Activated CD8-positive, alpha-beta memory T cell treated with anti-CD3 and anti-CD28 coated beads for 24 hours (primary cell): ENCODE data around the gene RUNX3.

ENCODE experiments used
- DNase-seq: peaks from one replicate; pipeline ENCODE4 v3.0.0-alpha.2; 2020

Gene RUNX3

DNA sequence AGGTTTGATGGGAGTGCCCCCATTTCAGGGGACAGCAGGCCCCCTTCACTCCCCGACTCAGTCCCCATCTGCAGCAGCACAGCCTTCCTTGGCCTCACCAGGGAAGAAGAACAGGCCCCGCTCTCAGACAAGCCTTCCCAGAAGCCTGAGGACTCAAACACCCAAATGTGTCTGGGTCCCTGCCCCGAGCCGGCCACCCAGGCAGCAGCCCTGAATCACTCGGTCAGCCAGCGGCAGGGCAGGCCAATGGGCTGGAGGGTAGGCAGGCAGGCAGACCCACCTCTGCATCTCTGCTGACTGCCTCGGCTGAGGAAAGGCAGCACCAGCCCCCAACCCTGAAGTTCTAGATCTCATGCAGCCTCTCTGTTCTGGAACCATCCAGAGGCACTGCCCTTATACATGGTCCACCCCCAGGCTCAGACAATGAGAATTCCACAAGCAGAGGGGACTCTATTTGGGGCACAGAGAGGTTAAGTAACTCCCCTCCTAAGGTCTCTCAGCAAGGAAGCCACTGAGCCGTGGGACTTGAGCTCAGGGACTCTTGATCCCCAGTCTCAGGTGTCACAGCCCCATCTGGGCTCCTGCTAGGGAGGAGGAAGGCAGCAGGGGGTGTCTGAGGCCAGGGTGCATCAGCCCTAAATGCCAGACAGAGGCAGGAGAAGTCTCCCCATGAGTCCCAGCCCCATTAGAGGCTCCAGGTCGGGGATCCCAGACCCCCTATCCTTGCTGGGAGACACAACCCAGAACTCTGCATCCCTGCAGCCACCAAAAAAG lies 33.2 kb upstream of the RUNX3 start:
- DNase-seq = no peak

DNA sequence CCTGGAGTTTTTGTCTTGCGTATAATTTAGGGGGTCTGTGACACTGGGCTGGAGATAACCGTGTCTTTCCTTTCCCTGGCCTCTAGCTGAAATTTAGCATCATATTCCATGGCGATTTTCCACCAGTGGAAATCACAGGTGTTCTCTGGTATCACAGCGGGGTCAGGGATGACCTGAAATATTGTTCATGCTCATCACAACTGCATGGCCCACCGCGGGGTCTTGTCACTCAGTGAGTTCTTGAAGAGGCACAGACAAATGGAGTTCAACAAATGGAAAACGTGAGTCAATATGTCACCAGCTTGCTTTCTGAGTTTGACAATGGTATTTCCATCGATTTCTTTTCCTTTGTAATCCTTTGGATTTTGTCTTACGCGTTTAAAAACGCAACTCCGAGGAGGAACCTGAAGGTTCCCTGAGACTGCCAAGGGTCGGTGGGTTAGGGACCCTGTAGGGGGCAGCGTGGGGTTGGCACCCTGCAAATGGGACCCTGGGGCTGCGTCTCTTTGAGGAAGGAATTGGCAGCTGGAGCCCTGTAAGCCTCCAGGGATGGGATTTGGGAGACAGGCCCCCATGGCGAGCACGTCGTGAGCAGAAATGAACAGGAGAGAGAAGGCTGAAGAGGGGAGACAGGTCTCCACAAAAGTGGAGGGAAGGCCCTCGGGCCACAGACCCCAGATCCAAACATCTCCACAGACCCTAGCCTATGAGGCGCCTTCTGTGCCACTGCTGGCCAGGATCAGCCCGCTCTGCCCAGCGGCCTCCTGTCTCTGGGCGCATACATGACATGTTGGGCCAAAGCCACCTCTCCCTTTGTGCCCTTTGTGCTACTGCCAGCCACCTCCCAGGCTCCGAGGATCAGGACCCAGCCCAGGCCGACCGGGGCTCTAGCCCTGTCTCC lies 32.1 kb upstream of the RUNX3 start:
- DNase-seq = no peak

- DNase-seq = no peak
These were observed 31.3 kb upstream of the RUNX3 start for GRCh38 chr1:24961334-24961733.

DNA sequence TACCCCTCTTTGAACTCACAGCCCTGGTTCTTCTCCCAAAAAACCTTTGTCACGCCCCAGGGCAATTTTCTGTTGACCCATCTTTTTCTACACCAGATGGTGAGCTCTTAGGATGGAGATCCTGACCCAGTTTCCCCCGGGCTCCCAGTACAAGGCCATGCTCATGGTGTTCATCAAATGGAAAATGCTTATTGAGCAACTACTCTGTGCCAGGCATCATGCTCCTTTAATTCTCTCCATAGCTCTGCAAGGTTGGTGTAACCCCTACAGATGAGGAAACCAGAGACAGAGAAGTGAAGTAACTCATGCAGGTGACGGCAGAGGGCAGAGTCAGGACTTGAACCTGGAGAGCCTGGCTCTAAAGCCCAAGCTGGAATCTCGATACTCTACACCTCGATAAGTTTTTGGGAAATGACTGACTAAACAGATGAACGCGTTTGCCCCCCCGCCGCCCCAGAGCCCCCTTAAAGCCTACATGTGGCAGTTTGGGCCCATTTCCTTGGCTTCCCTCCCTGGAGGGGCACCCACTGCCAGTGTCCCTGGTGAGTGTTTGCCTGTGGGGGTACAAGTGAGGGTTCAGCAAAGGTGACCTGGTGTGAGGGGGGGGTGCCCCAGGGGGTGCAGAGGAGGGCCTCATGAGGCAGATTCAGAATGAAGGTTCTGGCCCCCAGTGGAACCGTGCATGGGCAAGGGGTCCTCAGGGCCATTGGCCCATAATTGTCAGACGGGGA lies 30.2 kb upstream of the RUNX3 start:
- no peak for DNase-seq

DNA sequence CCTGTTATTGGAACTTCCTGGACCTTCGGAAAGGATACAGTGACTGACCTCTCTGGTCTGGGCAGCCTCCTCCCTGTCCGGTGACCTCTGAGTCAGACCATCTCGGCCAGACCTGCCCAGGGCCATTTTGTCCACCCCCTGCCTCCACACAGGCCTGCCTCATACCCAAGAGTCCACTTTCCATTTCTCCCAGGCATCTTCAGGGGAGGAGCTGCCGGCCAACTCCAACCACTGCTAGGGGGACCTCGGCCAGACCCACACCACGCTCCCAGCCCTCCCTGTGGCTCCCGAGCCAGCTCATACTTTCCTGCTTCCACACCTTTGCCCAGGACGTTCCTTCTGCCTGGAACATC lies 29.5 kb upstream of the RUNX3 start:
- DNase-seq = no peak

DNA sequence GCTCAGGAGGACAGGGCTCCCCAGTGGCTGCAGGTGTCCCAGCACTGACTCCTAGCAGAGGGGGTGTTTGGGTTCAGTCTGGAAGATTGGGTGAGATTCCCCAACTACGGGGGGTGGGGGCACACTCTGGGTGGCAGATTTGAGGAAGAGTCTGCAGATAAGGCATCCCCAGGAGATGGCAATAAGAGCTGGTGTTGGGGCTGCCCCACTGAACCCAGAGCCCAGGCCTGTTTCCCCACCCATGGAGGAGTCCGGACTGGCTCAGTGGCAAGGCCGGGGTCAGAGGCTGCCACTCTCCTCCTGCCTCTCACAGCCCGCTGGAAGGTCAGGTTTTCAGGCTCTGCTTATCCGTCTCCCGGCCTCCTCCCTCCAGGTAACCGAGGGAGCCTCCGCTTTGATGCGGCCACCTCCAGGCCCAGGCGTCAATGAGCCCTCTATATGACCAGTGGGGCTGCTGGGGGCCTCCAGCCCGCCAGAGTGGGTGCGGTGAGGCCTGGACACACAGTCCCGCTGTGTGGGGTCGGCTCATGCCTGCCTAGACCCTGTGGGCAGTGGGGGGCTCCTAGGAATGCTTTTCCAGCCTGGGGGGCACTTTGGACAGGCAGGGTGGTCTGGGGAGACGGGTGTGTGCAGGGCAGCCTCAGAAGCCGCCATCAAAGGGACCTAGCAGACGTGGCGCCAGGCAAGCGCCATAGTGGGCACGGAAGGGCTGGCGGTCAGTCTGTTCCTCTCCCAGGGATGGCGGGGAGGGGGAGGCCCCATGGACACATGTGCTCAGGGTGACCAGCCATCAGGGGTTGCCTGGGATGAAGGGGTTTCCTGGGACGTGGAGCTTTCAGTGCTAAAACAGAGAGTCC lies 28.9 kb upstream of the RUNX3 start:
- no peak for DNase-seq

- no peak for DNase-seq
These were observed 28.0 kb upstream of the RUNX3 start for GRCh38 chr1:24957808-24958752.

DNA sequence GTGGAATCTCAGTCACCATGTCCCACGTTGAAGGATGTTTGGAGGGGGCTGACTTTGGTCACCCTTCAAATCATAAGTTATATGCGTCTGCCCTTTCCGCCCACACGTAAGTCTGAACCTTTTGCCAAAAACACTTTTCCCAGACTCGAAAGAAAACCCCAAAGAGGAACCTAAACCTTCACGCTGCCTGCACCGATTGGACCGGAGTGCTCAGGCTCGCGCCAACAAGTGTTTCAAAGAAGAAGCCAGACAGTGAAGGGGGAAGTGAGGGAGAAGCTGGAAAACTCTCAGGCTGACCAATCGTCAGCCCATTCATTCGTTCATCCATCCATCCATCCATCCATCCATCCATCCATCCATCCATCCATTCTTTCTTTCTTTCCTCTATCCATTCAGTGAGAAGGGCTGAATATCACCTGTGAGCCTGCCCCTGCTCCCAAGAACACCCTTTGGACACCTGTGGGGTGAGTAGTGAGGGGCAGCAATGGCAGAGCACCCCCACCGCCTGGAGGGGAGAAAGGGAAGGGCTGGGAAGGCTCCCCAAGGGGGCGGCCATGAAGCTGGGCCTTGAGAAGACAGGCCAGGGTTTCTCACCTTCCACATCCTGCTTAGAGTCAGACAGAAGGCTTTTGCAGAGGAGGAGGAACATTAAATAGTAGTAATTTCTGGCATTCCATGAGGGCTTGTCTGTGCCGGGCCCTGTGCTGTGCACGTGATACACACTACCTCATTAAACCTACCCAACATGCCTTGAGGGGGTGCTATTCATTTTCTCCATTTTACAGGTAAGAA lies 27.1 kb upstream of the RUNX3 start:
- DNase-seq = no peak

- no peak for DNase-seq
These were observed 25.8 kb upstream of the RUNX3 start for GRCh38 chr1:24955779-24956365.

DNA sequence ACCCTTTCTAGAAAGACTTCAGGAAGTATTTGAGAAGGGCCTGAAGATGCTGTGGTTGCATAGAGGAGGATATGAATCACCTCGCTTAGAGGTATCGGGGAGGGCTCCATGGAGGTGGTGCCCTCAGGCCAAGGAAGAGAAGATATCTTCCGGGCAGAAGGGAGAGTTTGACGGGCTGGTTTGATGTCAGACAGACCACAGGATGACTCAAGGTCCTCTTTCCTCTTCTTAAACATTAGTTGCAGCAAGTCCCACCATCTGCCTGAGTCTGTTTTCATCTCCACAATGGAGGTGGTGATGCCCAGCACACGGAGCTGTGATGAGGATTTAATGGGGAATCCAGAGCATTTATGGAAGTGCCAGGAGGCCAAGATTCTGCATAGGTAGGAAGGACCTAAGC lies 25.1 kb upstream of the RUNX3 start:
- DNase-seq = peak; percentile 80

DNA sequence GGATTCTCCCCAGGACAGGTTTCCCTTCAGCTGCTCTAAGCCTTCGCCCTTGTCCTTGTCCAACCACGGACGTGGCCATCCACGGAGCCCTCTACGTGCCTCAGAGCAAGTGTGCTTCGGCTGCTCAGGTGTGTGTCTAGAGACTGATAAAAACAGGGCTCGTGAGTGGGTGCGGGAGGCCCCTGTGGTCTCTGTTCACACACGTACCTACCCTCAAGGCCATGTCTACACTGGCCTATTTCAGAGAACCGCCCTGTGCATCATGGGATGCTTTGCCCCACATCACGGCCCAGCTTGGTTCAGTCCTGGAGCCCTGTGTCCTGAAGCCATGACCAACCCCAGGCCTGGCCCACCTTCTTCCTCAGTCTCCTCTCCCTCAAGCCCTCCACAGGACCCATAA lies 24.6 kb upstream of the RUNX3 start:
- DNase-seq = no peak

- DNase-seq = no peak
These were observed 23.9 kb upstream of the RUNX3 start for GRCh38 chr1:24954022-24954421.

- DNase-seq = no peak
These were observed 22.4 kb upstream of the RUNX3 start for GRCh38 chr1:24952413-24952841.

- DNase-seq = no peak
These were observed 21.8 kb upstream of the RUNX3 start for GRCh38 chr1:24951810-24952412.

DNA sequence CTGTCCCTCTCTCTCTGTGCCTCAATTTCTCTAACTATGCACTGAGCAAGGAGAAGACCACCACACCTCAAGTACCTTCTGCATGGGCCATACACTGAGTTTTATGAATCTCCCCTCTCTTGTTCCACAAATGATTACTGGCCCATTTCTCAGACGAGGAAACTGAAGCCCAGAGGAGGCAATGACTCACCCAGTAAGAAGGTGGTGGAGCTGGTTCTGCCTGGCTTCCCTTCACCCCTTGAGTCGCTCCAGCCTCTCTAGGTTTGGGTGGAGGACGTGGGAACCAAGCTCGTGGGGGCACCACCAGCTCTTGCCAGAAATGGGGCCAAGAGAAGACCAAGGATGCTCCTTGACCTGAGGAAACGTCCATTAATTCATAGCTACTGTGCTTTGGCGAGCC lies 21.3 kb upstream of the RUNX3 start:
- DNase-seq = no peak

DNA sequence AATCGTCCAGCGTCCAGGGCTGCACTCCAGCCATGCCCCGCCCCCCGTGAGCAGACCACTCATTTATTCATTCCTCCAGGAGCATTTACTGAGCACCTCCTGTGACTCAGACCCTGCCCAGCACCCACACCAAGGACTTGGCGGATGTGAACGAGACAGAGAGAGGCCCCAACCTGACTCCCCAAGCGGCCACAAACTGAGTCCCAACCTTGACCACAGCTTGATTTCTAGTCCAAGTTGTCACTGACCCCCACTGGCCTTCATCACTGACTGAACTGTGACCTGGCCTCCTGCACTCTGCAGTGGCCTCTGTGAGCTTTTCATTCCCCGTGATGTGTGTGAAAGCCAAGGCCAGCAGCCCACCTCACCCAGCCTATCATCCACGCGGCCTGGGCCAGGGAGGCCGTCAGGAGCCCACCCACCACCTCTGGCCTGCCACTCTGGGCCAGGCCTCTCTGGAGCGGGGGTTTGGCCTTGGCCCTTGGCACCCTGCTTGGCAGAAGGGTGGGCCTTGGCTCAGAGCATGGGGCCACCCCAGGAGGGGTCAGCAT lies 19.3 kb upstream of the RUNX3 start:
- DNase-seq = no peak

GRCh38 chr1:24948079-24948827 lies 18.2 kb upstream of the RUNX3 start:
- no peak for DNase-seq

- no peak for DNase-seq
These were observed 17.0 kb upstream of the RUNX3 start for GRCh38 chr1:24946861-24947658.
